ENCODE results near the gene SELL. TPM values are rescaled to one million over a fixed set of nuclear protein-coding genes. Genes with fewer than 3 reads are reported as not detected.

The SELL gene
- total and polyA plus RNA-seq, 2 of the 8 experiments (the other 6 are each of a cell fraction or from before 2014, with no cell fraction given): not detected

GRCh38 chr1:169711469-169712308 is at the start of gene SELL (continued):
- TF ChIP-seq NANOG (IDR thresholded peaks at IDR 0.05; ENCODE audit: insufficient read depth, low read depth, low read length, poor library complexity, severe bottlenecking): no peak
- peak; percentile 88 to 93 for TF ChIP-seq RAD21 (IDR thresholded peaks at IDR 0.05 in 1 of 2, conservative IDR thresholded peaks at IDR 0.05 in 1 of 2; ENCODE audit: low read depth in 2 of 2, low read length in 2 of 2)
- no peak for TF ChIP-seq CREB1 (IDR thresholded peaks at IDR 0.05)

Measured in H1 (cell line).